GF-D8 (cell line): ENCODE data around the gene TYK2.
A peak's percentile ranks its signal among the peaks of the same experiment; 100 is the strongest.

Experiments used
- DNase-seq: peaks from one replicate; lab custom pipeline; 2025; lab: John Stamatoyannopoulos, UW

Gene TYK2

DNA sequence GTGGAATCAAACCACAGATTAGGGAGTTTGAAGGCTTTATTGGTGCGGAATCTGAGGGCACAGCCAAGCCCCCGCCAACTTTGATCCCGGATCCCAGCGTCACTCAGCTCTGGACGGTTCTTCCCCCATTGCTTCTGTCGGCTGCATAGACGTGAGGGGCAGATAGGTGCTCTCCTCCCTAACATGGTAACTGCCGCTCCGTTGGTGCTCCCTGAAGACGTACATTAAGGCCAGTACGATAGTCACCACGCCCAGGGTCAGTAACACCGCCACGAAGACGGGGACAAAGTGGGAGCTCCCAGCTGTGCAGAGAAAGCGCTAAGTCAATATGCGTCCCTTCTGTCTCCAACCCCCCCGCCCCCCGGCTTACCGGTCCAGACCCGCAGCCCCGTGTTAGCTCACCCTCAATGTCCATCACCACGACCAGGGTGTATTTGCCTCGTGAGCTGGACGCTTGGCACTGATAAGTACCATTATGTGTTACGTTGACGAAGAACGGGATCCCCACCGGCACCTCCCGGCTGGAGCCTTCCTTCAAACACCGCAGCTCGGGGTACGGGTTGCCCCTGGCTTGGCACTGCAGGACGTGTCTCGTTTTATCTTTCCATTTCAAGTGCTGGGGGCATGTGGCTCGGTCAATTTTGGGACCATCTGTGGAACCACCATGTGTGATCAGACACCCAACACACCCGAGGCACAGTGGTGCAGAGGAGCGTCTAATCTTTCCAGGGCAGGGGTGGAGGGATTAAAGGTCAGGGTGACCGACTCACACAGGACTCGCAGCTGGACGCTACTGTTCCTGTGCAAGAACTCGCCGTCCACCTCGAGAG is 46.4 kb downstream of the TYK2 start:
- DNase-seq: no peak

DNA sequence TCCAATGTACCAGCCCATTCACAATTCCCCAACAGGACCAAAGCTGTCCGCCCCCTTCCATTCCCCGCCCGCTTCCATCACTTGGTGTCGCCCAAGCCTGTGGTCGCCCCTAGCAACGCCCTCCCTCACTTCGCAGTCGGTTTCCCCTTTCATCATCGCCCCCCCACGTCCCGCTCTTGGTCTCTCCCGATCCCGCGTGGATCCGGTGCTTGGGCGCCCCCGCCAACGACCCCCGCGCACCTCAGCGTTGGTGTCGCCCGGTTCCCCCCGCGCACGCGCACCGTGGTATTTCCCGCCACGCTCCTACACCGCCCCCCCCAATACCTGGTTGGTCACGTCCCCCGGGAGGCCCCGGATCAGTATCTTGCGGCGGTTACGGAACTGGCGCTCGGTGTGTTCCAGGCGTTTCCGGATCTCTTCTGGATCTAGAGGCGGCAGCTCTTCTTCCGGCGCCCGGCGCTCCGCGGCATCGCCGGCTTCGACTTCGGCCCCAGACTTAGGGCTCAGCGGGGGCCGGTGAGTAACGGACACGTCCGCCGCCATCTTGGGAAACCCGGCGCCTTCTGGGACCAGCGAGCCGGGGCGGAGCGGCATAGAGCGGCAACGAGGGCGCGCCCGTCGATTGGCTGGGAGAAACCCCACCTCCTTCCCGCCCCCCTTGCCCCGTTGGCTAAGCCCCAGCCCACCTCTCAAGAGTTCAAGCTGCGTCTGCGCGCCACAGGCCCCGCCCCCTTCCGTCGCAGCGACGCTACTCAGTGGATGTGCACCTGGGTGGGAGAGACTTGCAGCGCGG is 47.2 kb downstream of the TYK2 start, which contains the start of gene RAVER1:
TSS of gene RAVER1 (minus strand) at position 565 of the 793 bp plus-strand sequence. CDS start at position 543, 22 bp downstream.
- peak; percentile 89 for DNase-seq

DNA sequence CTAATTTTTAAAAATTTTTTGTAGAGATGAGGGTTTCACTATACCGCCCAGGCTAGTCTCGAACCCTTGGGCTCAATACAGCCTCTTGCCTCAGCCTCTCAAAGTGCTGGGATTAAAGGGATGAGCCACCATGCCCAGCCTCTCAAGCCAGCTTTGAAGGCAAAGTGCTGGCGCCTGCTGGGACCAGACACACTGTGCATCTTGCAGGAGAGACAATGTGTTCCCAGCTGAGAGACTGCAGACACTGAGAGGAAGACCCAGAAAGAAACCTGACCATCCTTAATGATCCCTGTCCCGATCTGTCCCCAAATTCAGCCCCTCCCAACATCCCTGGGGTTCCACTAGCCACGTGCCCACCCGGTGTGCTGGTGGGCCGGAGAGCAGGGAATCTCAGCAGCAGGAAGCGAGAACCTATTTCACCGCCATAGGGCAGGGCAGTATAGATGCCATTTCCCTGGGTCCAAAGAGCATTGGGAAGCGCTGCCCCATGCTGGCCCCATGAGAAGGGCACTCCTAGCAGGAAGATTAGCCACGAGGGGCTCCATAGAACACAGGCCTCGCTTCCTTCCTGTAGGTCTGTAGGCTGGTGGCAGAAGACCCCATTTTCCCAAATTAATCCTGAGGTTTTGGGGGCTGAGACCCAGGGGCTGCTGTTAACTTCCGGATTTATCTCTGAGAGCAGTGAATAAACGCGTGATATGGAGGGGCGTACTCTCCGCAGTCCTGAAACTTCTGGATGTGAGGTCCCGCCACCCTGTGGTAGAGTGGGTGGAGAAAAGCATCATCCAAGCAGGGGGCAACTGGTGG is 48.0 kb downstream of the TYK2 start:
- no peak for DNase-seq

DNA sequence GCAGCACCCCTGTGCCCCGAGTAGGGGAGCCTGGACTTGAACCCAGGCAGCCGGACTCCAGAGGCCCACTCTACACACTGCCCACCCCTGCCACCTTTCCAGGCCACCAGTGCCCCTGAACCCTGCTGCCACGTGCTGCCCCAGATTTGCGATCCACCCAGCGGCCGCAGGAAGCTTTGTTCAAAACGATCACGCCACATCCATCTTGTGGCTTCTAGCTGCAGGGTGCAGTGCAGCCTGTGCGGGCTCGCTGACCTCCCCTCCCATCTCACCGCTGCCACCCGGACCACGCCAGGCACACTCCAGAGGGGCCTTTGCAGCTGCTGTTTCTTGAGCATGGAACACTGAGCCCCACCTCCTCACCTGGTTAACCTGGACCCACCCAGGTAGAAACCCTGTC is 50.8 kb downstream of the TYK2 start:
- no peak for DNase-seq

DNA sequence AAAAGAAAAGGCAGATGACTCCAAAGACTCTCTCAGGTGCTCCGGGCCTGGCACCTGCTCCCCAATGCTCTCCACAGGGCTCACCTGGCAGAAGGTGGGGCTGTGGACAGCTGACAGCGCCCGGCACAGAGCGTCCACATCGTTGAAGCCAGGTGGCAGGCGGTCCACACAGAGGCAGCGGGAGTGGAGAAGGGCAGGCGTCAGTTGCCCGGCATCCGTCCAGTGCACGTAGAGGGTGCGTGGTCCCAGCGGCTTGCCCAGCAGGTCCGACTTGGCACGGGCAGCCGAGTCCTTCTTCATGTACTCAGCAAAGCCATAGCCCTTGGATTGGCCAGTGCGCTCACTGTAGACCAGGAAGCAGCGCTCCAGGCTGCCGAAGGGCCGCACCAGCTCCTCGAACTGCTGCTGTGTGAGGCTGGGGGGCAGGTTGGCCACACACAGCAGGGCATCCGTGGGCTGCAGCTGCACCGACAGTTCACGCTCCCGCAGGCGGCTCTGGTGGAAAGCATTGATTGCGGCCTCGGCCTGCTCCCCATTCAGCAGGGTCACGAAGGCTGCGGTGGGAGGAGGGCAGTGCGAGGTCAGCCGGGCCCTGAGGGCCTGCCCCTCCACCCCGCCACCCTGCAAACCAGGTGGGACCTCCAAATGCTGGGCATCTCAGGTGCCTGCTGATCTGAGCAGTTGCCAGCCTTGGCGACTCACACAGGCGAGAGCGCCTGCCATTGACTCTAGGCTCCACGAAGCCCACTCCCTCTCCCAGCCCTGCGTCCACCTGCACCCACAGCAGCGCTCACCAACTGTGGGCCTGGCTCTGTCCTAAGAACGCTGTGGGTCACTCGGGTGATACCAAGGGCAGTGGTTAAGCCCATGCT is 51.6 kb downstream of the TYK2 start:
- DNase-seq: no peak

DNA sequence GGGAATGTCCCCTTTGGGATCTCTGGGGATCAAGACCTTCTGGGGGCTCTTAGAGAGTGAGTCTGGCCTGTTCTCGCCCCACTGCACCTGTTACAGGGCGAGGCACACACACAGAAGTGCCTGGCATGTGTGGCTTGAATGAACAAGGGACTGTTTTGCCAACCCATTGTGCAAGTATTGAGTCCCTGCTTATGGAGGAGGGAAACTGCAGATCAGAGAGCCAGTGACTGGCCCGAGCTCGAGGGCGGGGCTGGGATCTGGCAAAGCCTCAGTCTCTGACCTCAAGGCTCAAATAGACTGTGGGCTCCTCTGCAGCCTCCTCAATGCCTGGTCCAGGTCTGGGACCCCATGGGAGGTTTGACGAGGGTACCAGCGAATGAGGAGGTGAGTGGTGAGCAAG is 52.6 kb downstream of the TYK2 start:
- DNase-seq: no peak

DNA sequence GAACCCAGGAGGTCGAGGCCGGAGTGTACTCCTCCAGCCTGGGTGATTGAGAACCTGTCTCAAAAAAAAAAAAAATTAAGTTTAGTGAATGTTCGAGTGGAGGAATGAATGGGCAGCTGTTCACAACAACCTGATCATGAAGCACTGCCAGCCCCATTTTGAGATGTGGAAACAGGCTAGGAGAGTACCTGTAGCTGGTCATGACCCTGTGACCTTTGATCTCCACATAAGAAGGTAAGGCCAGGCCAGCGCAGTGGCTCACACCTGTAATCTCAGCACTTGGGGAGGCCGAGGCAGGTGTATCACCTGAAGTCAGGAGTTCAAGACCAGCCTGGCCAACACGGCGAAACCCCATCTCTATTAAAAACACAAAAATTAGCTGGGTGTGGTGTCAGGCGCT is 54.6 kb downstream of the TYK2 start:
- no peak for DNase-seq

DNA sequence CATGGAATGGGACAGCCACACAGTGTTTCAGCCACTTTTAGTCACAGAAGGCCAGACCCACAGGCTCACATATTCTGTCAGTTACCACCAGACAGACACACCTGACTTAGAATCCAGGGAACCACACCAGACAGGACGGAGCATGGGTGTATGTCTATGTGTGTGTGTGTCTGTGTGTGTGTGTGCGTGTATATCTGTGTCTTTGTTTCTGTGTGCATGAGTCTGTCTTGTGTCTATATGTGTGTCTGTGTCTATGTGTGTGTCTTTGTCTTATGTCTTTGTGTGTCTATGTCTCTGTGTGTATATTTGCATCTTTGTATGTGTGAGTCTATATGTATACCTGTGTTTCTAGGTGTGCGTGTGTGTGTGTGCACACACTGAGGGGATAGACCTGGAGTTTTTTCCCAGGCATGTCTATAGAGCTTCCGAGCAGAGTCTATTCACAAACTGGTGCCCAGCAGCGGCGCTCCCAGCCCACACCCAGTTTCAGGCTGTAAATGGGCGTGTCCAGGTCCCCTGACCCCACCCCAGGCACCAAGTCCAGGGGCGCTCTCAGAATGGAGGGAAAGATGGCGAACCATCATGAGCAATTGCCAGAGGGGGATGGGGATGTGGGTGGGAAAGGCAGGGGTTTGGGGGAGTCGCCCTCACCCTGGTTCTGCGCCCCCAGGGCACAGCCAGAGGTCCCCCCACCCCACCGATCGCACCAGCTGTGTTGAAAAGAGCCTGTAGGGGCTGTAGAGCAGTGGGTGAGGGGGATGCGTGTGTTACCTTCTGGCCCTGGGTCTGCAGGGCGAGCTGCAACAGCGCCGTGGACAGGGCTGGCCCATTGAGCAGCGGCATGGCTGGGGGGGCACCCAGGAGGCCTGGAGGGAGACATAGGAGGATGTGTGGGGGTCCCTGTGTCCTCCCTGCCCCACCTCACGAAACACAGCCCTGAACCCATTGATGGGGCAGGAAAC is 58.2 kb downstream of the TYK2 start:
- no peak for DNase-seq

DNA sequence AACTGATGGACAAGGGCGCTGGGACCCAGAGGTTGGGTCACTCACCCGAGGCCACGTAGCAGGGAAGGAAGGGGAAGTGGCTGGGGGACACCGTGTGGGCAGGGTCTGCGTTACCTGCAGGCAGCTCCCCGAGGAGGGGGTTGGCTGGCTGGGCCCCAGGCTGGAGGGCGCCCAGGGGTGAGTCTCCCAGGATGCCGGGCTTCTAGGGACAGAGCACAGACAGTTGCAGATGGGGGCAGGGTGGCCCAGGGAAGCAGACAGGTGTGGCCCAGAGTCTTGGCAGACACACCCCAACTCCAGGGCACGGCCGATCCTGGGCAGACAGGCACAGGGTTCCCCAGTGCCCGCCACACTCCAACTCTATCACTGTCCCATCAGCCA is 59.0 kb downstream of the TYK2 start:
- no peak for DNase-seq

DNA sequence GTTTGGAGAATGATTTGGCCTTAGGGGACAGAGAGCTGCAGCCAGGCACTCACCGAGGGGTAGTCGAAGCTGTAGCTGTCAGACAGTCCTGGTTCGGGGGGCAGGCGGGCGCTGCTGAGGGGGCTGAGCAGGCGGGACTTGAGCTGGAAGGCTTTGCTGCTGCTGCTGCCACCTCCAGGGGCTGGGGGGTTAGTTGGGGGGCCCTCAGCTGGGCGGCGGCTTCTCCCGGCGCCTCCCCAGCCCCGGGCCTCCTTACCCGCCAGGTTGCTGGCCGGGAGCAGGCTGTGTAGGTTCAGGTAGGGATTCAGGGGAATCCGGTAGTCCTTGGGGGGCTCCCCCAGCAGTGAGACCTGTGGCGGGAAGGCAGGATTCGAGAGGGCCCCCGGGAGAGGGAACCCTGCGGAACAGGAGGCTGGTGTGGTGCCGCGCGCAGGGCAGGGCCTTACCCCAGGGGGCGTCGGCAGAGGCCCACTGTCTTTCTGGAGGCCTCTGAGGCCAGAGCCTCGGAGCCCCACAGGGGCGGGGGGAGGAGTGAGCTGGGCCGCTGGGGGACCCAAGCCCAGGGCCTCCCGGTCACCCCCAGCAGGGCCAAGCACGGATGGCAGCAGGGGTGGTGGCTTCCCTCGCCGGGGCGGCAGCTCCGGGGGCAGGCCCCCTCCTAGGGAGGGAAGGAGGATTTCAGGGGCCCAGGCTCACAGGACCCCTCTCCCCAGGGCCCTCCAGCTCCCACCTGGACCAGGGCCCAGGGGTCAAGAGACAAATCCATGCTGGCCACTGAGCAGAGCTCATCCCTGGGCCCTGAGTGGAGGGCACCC is 59.6 kb downstream of the TYK2 start:
- DNase-seq: no peak

DNA sequence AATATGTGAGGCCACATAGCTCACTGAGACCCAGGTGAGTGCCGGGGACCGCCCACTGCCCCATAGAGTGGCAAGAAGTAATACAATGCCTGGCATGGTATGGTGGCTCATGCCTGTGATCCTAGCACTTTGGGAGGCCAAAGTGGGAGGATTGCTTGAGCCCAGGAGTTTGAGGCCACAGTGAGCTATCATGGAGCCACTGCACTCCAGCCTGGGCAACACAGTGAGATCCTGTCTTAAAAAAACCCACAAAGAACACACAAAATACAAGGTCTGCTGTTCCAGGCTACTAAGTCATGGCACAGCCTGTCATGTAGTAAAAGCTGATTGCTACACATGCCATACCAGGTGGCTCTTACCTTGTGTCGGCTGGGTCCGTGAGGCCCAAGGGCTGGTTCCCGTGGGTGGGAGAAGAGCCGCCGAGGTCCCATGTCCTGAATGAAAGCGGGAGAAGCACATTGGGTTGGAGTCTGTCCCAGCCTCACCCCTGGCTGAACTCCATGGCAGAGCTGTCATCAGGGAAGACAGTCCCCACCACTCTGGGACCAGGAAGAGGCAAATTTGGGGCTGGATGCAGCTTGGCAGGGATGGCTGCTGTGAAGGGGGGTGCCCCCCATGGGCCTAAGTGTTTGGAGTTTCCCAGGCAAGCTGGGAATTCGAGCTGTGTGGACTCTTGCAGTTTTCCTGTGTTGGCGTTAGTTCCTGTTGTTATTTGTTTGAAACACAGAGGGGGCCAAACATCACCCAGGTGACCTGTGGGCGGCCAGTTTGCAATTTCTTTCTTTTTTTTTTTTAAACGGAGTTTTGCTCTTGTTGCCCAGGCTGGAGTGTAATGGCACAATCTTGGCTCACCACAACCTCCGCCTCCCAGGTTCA is 61.3 kb downstream of the TYK2 start:
- DNase-seq: no peak

DNA sequence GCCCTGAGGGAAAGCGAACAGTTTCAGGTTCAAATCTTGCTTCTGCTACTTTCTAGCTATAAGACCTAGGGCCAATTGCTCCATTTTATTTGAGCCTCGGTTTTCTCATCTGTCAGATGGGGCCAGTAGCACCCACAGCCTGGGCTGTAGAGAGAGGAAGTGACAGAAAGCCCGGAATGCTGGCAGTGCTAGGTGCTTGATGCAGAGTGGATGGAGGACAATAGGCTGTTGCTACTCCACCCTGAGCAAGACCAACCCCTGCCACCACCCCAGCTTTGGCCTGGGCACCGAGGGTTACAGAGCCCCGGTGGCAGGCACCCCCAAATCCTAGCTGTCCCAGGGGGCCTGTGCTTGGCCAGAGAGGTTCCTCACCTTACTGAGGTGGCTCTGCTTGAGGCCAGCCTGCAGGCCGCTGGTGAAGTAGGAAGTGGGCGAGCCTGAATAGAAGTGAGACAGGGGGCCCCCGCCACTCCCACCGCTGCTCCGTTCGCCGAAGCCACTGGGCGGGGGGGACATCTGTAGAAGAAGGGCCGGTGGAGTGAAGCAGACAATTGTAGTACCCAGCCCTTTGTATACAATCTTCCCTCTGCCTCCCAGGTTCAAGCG is 62.4 kb downstream of the TYK2 start:
- no peak for DNase-seq

DNA sequence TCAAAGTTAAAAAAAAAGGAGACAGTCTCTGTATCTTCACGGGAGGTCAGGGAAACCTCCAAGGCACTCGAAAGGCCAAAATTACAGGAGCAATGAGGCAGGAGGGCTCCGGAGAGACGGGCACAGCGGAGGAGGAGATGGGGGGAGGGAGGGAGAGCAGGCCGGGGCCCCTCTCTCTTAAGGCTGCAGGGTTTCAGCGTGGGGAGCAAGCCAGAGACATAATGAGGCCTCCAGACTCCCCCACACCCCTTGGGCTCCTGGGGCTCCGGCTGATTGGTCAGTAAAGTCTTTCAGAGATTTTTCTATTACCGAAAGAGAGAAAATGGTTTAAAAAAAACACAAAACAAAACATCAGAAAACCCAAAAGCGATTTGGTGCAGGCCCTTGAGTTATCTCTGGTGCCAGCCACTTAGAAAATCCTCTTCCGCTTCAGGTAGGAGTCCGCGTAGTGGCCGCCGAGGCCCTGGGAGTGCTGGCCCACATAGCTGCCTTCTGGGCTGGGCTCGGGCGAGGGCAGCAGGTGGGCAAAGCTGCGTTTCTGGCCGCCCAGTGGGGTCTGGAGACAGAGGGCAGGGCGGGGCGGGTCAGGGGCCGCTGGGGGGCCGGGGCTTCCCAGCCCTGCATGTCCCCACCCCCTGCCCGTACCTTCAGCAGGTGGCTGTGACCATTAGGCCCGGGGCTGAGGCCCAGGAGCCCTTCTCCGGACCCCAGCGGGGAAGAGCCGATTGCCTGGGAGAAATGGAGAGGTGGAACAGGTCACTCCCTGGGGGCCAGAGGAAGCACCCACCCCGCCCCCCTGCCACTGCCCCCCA is 63.1 kb downstream of the TYK2 start:
- no peak for DNase-seq

DNA sequence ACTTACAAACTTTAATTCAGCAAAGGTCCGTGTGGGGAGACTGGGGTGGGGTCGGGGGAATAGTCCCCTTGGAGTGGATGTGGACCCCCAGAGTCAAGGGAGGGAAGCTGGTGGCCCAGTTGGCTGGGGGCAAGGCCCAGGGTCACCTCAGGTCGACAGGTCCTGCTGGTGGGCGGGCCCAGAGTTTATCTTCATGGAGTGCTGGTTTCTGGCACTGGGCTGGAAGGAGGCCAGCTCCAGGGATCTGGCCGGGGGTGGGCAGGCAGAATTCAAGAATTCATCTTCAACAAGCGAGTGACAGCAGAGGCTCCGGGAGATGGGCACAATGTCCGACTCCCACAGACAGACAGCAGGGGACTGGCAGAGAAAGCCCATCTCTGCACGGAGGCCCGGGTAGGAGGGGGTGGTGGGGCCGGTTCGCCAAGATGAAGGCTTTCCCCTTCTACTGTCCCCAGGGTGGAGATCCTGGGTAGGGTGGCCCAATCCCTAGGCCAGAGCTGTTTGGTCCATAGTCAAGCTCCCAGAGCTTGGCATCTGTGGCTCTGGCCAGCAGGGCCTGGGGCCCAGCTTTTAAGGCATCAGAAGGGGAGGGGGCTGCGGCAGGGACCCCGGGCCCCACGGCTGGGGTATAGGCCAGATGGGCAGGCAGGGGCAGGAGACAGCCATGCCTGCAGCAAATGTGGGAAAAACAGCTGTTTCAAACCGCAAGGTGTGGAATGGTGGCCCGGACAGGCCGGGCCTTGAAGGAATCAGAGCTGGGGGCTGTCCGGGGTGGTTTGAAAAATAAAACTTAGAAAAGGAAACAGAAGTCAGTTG is 63.9 kb downstream of the TYK2 start:
- no peak for DNase-seq

DNA sequence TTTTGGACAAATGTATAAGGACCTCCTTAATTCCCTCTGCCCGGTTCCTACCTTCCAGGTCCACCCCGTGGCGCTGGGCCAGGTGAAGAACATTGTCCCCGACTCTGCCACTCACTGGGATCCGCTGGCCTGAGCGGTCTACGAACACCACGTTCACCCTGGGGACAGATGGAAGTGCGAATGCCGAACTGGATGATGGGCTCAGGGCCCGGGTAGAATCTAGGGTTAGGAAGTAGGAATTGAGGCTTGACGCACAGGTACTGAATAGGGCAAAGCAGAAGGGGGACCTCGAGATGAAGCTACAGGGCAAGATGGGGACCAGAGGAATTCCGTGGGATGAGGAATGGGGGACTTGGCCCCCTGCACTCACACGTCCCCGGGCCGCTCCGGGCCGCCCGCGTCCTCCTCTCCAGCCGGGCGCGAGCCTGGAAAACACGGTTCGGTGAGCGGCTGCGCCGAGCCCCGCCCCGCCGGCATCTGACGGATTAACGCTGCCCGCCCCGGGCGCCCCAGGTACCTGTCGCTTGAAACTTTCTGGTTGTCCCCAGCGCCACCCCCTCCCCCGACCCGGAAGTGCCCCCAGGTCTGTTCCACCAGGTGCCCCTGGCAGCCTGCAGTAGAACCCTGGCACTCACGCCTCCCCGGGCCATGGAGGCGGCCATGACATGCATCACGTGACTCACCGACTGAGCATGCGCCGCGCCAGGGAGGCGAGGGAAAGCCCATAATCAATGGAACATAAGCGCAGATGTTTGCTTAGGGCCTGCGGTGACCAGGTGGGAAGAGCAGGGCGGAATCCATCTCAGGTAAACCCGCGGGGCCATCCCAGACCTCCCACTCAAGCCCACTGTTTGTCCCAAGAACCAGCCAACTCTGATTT is 64.8 kb downstream of the TYK2 start, which contains the start of gene FDX2:
TSS of gene FDX2 (minus strand) at position 681 of the 880 bp plus-strand sequence. CDS start at position 662, 19 bp downstream.
- no peak for DNase-seq
